Neural cell (in vitro differentiated cells): ENCODE data around the gene ARHGDIG. TPM values are rescaled to one million over a fixed set of nuclear protein-coding genes. Genes with fewer than 3 reads are reported as not detected.

Experiments
- H2AFZ ChIP-seq: fragments of 200-600, 300-800 bp; sonication (generic), shearing (Covaris generic); 2 replicates; pipeline ENCODE4 v1.6.0; 2014; ENCODE audit warnings: low read depth, mild to moderate bottlenecking, antibody characterized with exemption, low read length, moderate library complexity
- H3F3A ChIP-seq: fragments of 200-600 bp; shearing (Covaris generic); 2 replicates; pipeline ENCODE4 v1.6.1; 2016; ENCODE audit warnings: mild to moderate bottlenecking, moderate library complexity, mixed read lengths, antibody characterized with exemption, low read length; ENCODE audit not compliant: insufficient read depth, poor library complexity, severe bottlenecking
- H3K27ac ChIP-seq: fragments of 200-600, 300-800 bp; sonication (generic), shearing (Covaris generic); 2 replicates; pipeline ENCODE4 v1.5.1; 2014; ENCODE audit warnings: mild to moderate bottlenecking, low read length, moderate library complexity
- H3K27me3 ChIP-seq: fragments of 300-800, 200-600 bp; sonication (generic), shearing (Covaris generic); 2 replicates; pipeline ENCODE4 v1.6.0; 2014; ENCODE audit warnings: mild to moderate bottlenecking, low read depth, low read length, moderate library complexity; ENCODE audit not compliant: insufficient read depth
- H3K36me3 ChIP-seq: fragments of 300-800, 200-600 bp; sonication (generic), shearing (Covaris generic); 2 replicates; pipeline ENCODE4 v1.5.1; 2014; ENCODE audit warnings: mild to moderate bottlenecking, antibody characterized with exemption, low read length, moderate library complexity; ENCODE audit not compliant: insufficient read depth
- H3K4me2 ChIP-seq: fragments of 300-800, 200-600 bp; sonication (generic), shearing (Covaris generic); 2 replicates; pipeline ENCODE4 v1.6.0; 2014; ENCODE audit warnings: mild to moderate bottlenecking, low read length
- H3K4me3 ChIP-seq: fragments of 300-800, 200-600 bp; sonication (generic), shearing (Covaris generic); 2 replicates; pipeline ENCODE4 v1.5.1; 2014; ENCODE audit warnings: mild to moderate bottlenecking, low read length, moderate library complexity
- H3K79me2 ChIP-seq: fragments of 200-600 bp; shearing (Covaris generic); replicated peaks from 2 replicates; pipeline ENCODE4 v1.6.0; 2014; ENCODE audit warnings: mild to moderate bottlenecking, low read length, moderate library complexity; ENCODE audit not compliant: insufficient read depth
- H3K9ac ChIP-seq: fragments of 300-800, 200-600 bp; sonication (generic), shearing (Covaris generic); 2 replicates; pipeline ENCODE4 v1.6.1; 2016; ENCODE audit warnings: mild to moderate bottlenecking, low read length, mixed read lengths
- H3K9me2 ChIP-seq: fragments of 200-600 bp; shearing (Covaris generic); 2 replicates; pipeline ENCODE4 v1.6.1; 2016; ENCODE audit warnings: mild to moderate bottlenecking, low read length, mixed read lengths; ENCODE audit not compliant: insufficient read depth
- H3K9me3 ChIP-seq: fragments of 200-600, 300-800 bp; sonication (generic), shearing (Covaris generic); 2 replicates; pipeline ENCODE4 v1.6.1; 2016; ENCODE audit warnings: mild to moderate bottlenecking, mixed run types, low read length, moderate library complexity, mixed read lengths
- H4K20me1 ChIP-seq: fragments of 200-600 bp; shearing (Covaris generic); 2 replicates; pipeline ENCODE4 v1.6.1; 2016; ENCODE audit warnings: mild to moderate bottlenecking, mixed run types; ENCODE audit not compliant: insufficient read depth
- CTCF ChIP-seq: fragments of 450-650 bp; IDR thresholded peaks from 2 replicates; pipeline ENCODE4 v1.5.1; 2014; ENCODE audit warnings: antibody characterized with exemption, mild to moderate bottlenecking, moderate library complexity; ENCODE audit not compliant: poor library complexity, severe bottlenecking
- EP300 ChIP-seq: fragments of 450-650 bp; conservative IDR thresholded peaks from 2 replicates; pipeline ENCODE4 v1.6.1; 2014; ENCODE audit warnings: antibody characterized with exemption, mild to moderate bottlenecking, moderate library complexity; ENCODE audit not compliant: poor library complexity, severe bottlenecking
- EZH2 ChIP-seq: fragments of 200-600, 300-800 bp; shearing (Covaris generic), sonication (generic); IDR thresholded peaks from 2 replicates; pipeline ENCODE4 v1.6.1; 2014; ENCODE audit warnings: antibody characterized with exemption, low read length, borderline replicate concordance, mild to moderate bottlenecking; ENCODE audit not compliant: insufficient read depth, poor library complexity, severe bottlenecking
- MXI1 ChIP-seq: fragments of 450-650 bp; conservative IDR thresholded peaks from 2 replicates; pipeline ENCODE4 v1.6.1; 2014; ENCODE audit warnings: antibody characterized with exemption, mild to moderate bottlenecking; ENCODE audit not compliant: poor library complexity, severe bottlenecking
- POLR2AphosphoS5 ChIP-seq: IDR thresholded peaks from 2 replicates; pipeline ENCODE4 v1.6.1; 2012
- RAD21 ChIP-seq: fragments of 450-650 bp; conservative IDR thresholded peaks from 2 replicates; pipeline ENCODE4 v1.6.1; 2014; ENCODE audit warnings: antibody characterized with exemption, mild to moderate bottlenecking, moderate library complexity
- REST ChIP-seq: IDR thresholded peaks from 2 replicates; pipeline ENCODE4 v1.6.1; 2012; ENCODE audit warnings: borderline replicate concordance
- SMC3 ChIP-seq: fragments of 450-650 bp; conservative IDR thresholded peaks from 2 replicates; pipeline ENCODE4 v1.6.1; 2014; ENCODE audit warnings: antibody characterized with exemption, mild to moderate bottlenecking, moderate library complexity; ENCODE audit not compliant: poor library complexity
- TAF1 ChIP-seq: IDR thresholded peaks from 2 replicates; pipeline ENCODE4 v1.6.1; 2012; ENCODE audit warnings: low read depth
- polyA plus RNA-seq: library from polyadenylated mRNA; depleted of rRNA; stranded (reverse); fragments of >200 nt; gene quantifications from 2 replicates; pipeline ENCODE4 v1.2.3, GENCODE V29; 2014

The ARHGDIG gene
- polyA plus RNA-seq, 1 donor from 2014 or later: 176 TPM

GRCh38 chr16:272633-273546 lies 7.5 kb upstream of the ARHGDIG start:
- Histone ChIP-seq H3K79me2 (no peaks in the 10 kb centered on the region), H4K20me1 (no peaks in the 10 kb centered on the region), H3K9me3 (no peaks in the 10 kb centered on the region), H3K9me2 (no peaks in the 10 kb centered on the region), H3K9ac (no peak overlapping the region), H3K27me3 (peaks cover 21% of the 10 kb centered on the region), H3K27ac (no peak overlapping the region), H3K4me2 (no peak overlapping the region), H2AFZ (no peak overlapping the region), H3F3A (no peaks in the 10 kb centered on the region), H3K4me3 (no peak overlapping the region), H3K36me3 (no peaks in the 10 kb centered on the region)
- TF ChIP-seq CTCF (no peak), MXI1 (no peak), SMC3 (no peak)

- no peaks in the 10 kb centered on the region for H3K9me3 ChIP-seq
- no peaks in the 10 kb centered on the region for H3K79me2 ChIP-seq
- H3F3A ChIP-seq: no peaks in the 10 kb centered on the region
- no peak overlapping the region for H3K9ac ChIP-seq
- no peaks in the 10 kb centered on the region for H3K36me3 ChIP-seq
- no peaks in the 10 kb centered on the region for H4K20me1 ChIP-seq
- no peak overlapping the region for H2AFZ ChIP-seq
- H3K27me3 ChIP-seq: peaks cover 21% of the 10 kb centered on the region
- H3K27ac ChIP-seq: no peak overlapping the region
- no peaks in the 10 kb centered on the region for H3K9me2 ChIP-seq
- no peak overlapping the region for H3K4me3 ChIP-seq
- TF ChIP-seq POLR2AphosphoS5: no peak
- TF ChIP-seq RAD21: no peak
- no peak for TF ChIP-seq TAF1
- no peak for TF ChIP-seq SMC3
- no peak for TF ChIP-seq CTCF
- TF ChIP-seq REST: no peak
- TF ChIP-seq MXI1: no peak
- no peak for TF ChIP-seq EP300
- TF ChIP-seq EZH2: no peak
- H3K4me2 ChIP-seq: no peak overlapping the region
These were observed 6.6 kb upstream of the ARHGDIG start for GRCh38 chr16:273547-274421.
